Upper lobe of left lung (tissue), 4 donors: ENCODE measurements around the gene CARD10.

Source experiments
- EP300 ChIP-seq, 4 donors: sonication (generic); formaldehyde crosslinking; IDR thresholded peaks; one replicate each; pipeline ENCODE4 v1.5.1; 2017; ENCODE audit warnings: antibody characterized with exemption in 4 of 4, control low read depth in 2 of 4
- POLR2A ChIP-seq, 4 donors: fragments of 450-650 bp; IDR thresholded peaks; one replicate each; pipeline ENCODE4 v1.5.1; 2016 to 2017; ENCODE audit warnings: antibody characterized with exemption in 4 of 4, mild to moderate bottlenecking in 2 of 4
- TF ChIP-seq, protein P1 (sequence below), 6 experiments: fragments of 450-650 bp in 4 of 6; fragments of 200-600 bp in 2 of 6; sonication (generic) in 2 of 6; IDR thresholded peaks; one replicate each; pipeline ENCODE4 v1.5.1; 2016 to 2019; ENCODE audit warnings: antibody characterized with exemption in 6 of 6

DNA sequence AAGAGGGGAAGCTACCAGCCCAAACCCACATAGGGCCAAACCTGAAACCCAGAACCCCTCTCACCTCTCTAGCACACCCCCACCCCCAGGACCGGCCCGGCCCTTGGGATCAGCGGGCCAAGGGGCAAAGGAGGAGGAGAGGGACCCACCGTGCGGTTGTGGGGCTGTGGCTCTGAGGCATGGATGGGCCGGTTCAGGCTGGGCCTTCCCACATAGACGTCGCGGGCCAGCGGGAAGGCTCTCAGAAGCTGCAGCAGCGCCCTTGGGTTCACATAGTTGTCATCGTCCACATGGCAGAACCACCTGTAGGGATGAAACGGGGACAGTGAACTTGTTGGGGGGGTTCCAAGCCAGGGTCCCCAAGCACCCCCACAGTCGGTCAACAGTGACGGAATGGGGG is 40.0 kb downstream of the CARD10 start:
- TF ChIP-seq POLR2A (IDR thresholded peaks at IDR 0.05) (no peak), EP300 (IDR thresholded peaks at IDR 0.05) (no peak)
- TF ChIP-seq, protein P1, sequence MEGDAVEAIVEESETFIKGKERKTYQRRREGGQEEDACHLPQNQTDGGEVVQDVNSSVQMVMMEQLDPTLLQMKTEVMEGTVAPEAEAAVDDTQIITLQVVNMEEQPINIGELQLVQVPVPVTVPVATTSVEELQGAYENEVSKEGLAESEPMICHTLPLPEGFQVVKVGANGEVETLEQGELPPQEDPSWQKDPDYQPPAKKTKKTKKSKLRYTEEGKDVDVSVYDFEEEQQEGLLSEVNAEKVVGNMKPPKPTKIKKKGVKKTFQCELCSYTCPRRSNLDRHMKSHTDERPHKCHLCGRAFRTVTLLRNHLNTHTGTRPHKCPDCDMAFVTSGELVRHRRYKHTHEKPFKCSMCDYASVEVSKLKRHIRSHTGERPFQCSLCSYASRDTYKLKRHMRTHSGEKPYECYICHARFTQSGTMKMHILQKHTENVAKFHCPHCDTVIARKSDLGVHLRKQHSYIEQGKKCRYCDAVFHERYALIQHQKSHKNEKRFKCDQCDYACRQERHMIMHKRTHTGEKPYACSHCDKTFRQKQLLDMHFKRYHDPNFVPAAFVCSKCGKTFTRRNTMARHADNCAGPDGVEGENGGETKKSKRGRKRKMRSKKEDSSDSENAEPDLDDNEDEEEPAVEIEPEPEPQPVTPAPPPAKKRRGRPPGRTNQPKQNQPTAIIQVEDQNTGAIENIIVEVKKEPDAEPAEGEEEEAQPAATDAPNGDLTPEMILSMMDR (IDR thresholded peaks at IDR 0.05) = no peak
